ENCODE results near the gene RPRD1A. TPM values are rescaled to one million over a fixed set of nuclear protein-coding genes. Genes with fewer than 3 reads are reported as not detected.
"Not testable (repeated sequence)": the region's sequence is repeated elsewhere in the genome, so short reads cannot be mapped to it uniquely, and the experiment has no call there.

RPRD1A gene
- total and polyA plus RNA-seq, 2 of the 4 experiments (the other 2 are of a cell fraction), result 23.3 to 27.2 TPM

GRCh38 chr18:36083729-36084128 is 16.4 kb upstream of the RPRD1A start:
- Histone ChIP-seq H3K4me1 (ENCODE audit: control insufficient read depth, insufficient read depth, low read length) (no peaks in the 10 kb centered on the region), H3K4ac (ENCODE audit: low read depth, low read length) (no peak overlapping the region), H3K4me2 (ENCODE audit: low read depth, low read length) (no peak overlapping the region), H3K9ac (ENCODE audit: low read depth, low read length) (no peak overlapping the region), H2BK120ac (ENCODE audit: low read depth, low read length) (no peak overlapping the region), H2BK15ac (ENCODE audit: low read depth, low read length) (no peak overlapping the region), H3K36me3 (ENCODE audit: control insufficient read depth, insufficient read depth, low read length) (no peaks in the 10 kb centered on the region), H2BK5ac (ENCODE audit: low read depth, low read length, poor library complexity, severe bottlenecking) (no peak overlapping the region), H3K18ac (ENCODE audit: low read depth, low read length) (no peak overlapping the region), H4K8ac (ENCODE audit: low read depth in 2 of 2, low read length in 2 of 2) (no peak overlapping the region), H3K23ac (ENCODE audit: low read depth, low read length) (no peak overlapping the region), H3K4me3 (ENCODE audit: insufficient read depth, low read depth, low read length) (no peak overlapping the region), H3K27me3 (ENCODE audit: control insufficient read depth, insufficient read depth, low read length) (no peaks in the 10 kb centered on the region), H2AK5ac (ENCODE audit: low read depth, low read length) (no peak overlapping the region), H4K5ac (ENCODE audit: low read depth, low read length) (no peak overlapping the region), H4K91ac (ENCODE audit: insufficient read depth, low read depth, low read length) (no peak overlapping the region), H3K27ac (ENCODE audit: insufficient read depth, low read length) (no peak overlapping the region), H3K79me1 (ENCODE audit: low read depth in 1 of 2, low read length in 2 of 2) (no peaks in the 10 kb centered on the region), H3K9me3 (ENCODE audit: control insufficient read depth, insufficient read depth, low read length) (peaks cover 7% of the 10 kb centered on the region), H2AK9ac (replicated peaks; ENCODE audit: low read depth, low read length, poor library complexity) (no peak overlapping the region), H3K9me1 (ENCODE audit: insufficient read depth, low read length) (no peaks in the 10 kb centered on the region), H3K14ac (replicated peaks; ENCODE audit: low read depth, low read length) (no peak overlapping the region), H2AFZ (replicated peaks; ENCODE audit: low read length, poor library complexity) (no peak overlapping the region), H4K20me1 (ENCODE audit: insufficient read depth, low read length) (no peaks in the 10 kb centered on the region), H2BK20ac (ENCODE audit: low read depth, low read length) (no peak overlapping the region), H3K56ac (ENCODE audit: extremely low read depth, insufficient read depth, low read length) (no peak overlapping the region)
- no peak for DNase-seq
- intact Hi-C loops (cut with micrococcal nuclease), result no loop called here
- in situ Hi-C loops (cut with MboI; ENCODE audit: low sequenced_read_pairs), result no loop called here
- no CpG with 5 or more reads among the region's 2 CpGs for WGBS, 2 experiments (ENCODE audit: extremely low coverage in 2 of 2, insufficient read length in 1 of 2)
- no TSS peak for BruUV-seq (replicated peaks)
- dilution Hi-C loops (cut with HindIII; ENCODE audit: low sequenced_read_pairs, unreplicated experiment), result no loop called here
- ChIA-PET CTCF (no interaction called here), POLR2A (ENCODE audit: unreplicated experiment) (no interaction called here)
- no peak for TF ChIP-seq BHLHE40 (IDR thresholded peaks at IDR 0.05; ENCODE audit: low read depth, low read length)
- no peak for ATAC-seq (ENCODE audit: low read depth)

GRCh38 chr18:36081118-36081517 is 13.8 kb upstream of the RPRD1A start:
- DNase-seq; H3K14ac ChIP-seq (replicated peaks; ENCODE audit: low read depth, low read length); H2BK15ac ChIP-seq (ENCODE audit: low read depth, low read length); H2AFZ ChIP-seq (replicated peaks; ENCODE audit: low read length, poor library complexity); H2BK20ac ChIP-seq (ENCODE audit: low read depth, low read length); H3K9ac ChIP-seq (ENCODE audit: low read depth, low read length); H3K9me1 ChIP-seq (ENCODE audit: insufficient read depth, low read length); H3K4me1 ChIP-seq (ENCODE audit: control insufficient read depth, insufficient read depth, low read length); H4K5ac ChIP-seq (ENCODE audit: low read depth, low read length); H2BK120ac ChIP-seq (ENCODE audit: low read depth, low read length); H3K27ac ChIP-seq (ENCODE audit: insufficient read depth, low read length); H4K8ac ChIP-seq (ENCODE audit: low read depth in 2 of 2, low read length in 2 of 2); H3K23ac ChIP-seq (ENCODE audit: low read depth, low read length); H3K36me3 ChIP-seq (ENCODE audit: control insufficient read depth, insufficient read depth, low read length); ATAC-seq (ENCODE audit: low read depth); H3K27me3 ChIP-seq (ENCODE audit: control insufficient read depth, insufficient read depth, low read length); dilution Hi-C loops (cut with HindIII; ENCODE audit: low sequenced_read_pairs, unreplicated experiment); H3K9me3 ChIP-seq (ENCODE audit: control insufficient read depth, insufficient read depth, low read length); H3K18ac ChIP-seq (ENCODE audit: low read depth, low read length); POLR2A ChIA-PET (ENCODE audit: unreplicated experiment); H3K4me2 ChIP-seq (ENCODE audit: low read depth, low read length); H3K4me3 ChIP-seq (ENCODE audit: insufficient read depth, low read depth, low read length); H2BK5ac ChIP-seq (ENCODE audit: low read depth, low read length, poor library complexity, severe bottlenecking); H3K79me1 ChIP-seq (ENCODE audit: low read depth in 1 of 2, low read length in 2 of 2); H3K56ac ChIP-seq (ENCODE audit: extremely low read depth, insufficient read depth, low read length); in situ Hi-C loops (cut with MboI; ENCODE audit: low sequenced_read_pairs); H4K91ac ChIP-seq (ENCODE audit: insufficient read depth, low read depth, low read length); BruUV-seq (replicated peaks); intact Hi-C loops (cut with micrococcal nuclease); H2AK5ac ChIP-seq (ENCODE audit: low read depth, low read length); H4K20me1 ChIP-seq (ENCODE audit: insufficient read depth, low read length); H2AK9ac ChIP-seq (replicated peaks; ENCODE audit: low read depth, low read length, poor library complexity); H3K4ac ChIP-seq (ENCODE audit: low read depth, low read length); CTCF ChIA-PET: not testable (repeated sequence)
- no CpG with 5 or more reads among the region's 2 CpGs for WGBS, 2 experiments (ENCODE audit: extremely low coverage in 2 of 2, insufficient read length in 1 of 2)

Measured in IMR-90 (cell line).